GM13977 (cell line): ENCODE measurements around the gene KIAA0825.

Experiments
- DNase-seq: peaks from one replicate; pipeline ENCODE4 v3.0.0; 2012; ENCODE audit warnings: low spot score
- in situ Hi-C: fragments of 300-500 bp; cut with MboI; formaldehyde crosslinking; loops from one replicate; pipeline ENCODE4 v1.12.0; 2022; ENCODE audit warnings: low sequenced_read_pairs, low pct_unique_long_range_greater_than_20kb, mixed read lengths, inconsistent platforms; ENCODE audit not compliant: unreplicated experiment
- TF ChIP-seq, protein P1 (sequence below): IDR thresholded peaks from 2 replicates; pipeline ENCODE4 v1.5.1; 2012; ENCODE audit warnings: mild to moderate bottlenecking, control low read depth; ENCODE audit not compliant: insufficient read depth; ENCODE audit errors: extremely low read depth, missing control alignments

KIAA0825 gene

DNA sequence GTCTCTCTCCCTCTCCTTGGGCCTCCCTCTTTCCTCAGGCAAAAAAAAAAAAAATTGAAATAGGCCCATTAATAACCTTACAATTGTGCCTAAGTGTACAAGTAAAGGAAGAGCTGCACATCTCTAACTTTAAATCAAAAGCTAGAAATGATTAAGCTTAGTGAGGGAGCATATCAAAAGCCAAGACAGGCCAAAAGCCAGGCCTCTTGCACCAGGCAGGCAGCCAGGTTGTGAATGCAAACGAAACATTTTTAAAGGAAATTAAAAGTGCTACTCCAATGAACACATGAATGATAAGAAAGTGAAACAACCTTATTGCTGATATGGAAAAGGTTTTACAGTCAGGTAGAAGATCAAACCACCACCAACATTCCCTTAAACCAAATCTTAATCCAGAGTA lies 383.4 kb downstream of the KIAA0825 start:
- DNase-seq: no peak
- in situ Hi-C loops: no loop called here
- TF ChIP-seq, protein P1, sequence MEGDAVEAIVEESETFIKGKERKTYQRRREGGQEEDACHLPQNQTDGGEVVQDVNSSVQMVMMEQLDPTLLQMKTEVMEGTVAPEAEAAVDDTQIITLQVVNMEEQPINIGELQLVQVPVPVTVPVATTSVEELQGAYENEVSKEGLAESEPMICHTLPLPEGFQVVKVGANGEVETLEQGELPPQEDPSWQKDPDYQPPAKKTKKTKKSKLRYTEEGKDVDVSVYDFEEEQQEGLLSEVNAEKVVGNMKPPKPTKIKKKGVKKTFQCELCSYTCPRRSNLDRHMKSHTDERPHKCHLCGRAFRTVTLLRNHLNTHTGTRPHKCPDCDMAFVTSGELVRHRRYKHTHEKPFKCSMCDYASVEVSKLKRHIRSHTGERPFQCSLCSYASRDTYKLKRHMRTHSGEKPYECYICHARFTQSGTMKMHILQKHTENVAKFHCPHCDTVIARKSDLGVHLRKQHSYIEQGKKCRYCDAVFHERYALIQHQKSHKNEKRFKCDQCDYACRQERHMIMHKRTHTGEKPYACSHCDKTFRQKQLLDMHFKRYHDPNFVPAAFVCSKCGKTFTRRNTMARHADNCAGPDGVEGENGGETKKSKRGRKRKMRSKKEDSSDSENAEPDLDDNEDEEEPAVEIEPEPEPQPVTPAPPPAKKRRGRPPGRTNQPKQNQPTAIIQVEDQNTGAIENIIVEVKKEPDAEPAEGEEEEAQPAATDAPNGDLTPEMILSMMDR: no peak

DNA sequence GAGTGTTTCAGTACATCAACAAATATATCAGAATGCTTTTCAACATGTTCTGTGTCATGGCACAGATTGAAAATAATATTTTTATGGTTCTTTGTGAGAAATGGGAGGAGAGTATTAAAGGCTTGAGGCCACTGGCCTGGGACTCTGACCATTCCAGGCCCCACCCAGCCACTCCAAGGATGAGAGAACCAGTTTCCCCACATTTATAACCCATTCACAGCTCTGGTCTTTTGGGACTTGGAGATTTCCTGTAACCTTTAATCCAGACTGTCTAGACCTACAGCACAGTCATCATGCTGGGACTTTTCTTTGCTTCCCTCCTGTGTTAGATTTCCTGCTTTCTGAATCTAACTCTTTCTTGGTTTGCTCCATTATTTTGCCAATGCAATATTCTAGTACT lies 389.6 kb downstream of the KIAA0825 start:
- in situ Hi-C loops: no loop called here
- TF ChIP-seq, protein P1: no peak
- DNase-seq: no peak

DNA sequence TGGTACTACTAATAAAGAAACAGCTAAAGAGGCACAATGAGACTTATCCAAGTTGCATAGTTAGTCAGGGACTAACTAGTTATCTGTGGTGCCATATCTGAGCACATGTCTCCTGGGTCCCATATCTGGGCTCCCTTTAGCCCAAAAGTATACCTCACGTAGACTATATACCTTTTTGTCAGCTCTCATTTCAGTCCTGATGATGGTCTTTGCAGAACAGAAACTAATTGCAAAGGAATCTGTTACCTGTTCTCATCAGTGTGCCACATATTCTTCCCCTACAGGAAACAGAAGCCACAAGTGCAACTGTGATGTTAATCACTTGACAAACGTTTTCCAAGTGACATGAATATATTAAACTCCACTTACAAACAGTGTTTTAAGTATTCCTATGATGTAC lies 395.2 kb downstream of the KIAA0825 start:
- no peak for DNase-seq
- TF ChIP-seq, protein P1: no peak
- in situ Hi-C loops: no loop called here

DNA sequence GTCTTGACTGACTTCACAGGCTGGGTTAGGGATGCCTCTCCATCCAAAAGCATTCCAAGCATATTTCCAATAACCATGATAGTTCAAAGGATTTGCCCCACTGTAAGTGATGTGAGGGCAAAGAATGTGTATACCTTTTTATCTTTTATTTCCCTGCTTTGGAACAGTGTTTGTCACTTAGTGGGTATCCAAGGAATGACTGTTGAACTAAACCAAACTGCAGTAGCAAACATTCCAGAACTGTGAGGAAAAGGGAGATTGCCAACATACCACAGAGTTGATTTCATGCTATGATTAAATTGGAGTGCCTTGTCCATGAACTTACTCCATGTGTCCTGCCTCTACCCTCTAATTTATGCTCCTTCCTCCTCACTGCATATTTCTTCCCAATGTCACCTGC lies 400.0 kb downstream of the KIAA0825 start:
- no peak for DNase-seq
- TF ChIP-seq, protein P1: no peak
- in situ Hi-C loops: no loop called here

DNA sequence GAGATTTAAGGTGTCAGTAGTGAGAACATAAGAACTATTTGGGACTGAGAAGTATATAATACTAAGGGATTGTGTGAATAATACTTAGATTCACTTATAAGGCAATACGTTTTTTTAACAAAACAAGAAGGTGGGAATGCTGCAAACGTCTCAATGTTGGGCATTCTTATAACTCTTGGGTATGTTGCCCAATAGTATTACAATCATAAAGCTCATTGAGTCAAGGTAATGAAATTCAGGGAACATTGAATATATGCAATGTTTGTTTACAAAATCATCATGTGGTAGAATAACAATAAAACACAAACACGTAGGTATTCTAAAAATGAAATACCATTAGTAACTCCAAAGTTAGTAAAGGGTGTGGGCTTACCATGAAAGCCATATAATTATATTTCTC lies 400.7 kb downstream of the KIAA0825 start:
- TF ChIP-seq, protein P1: no peak
- in situ Hi-C loops: no loop called here
- no peak for DNase-seq

DNA sequence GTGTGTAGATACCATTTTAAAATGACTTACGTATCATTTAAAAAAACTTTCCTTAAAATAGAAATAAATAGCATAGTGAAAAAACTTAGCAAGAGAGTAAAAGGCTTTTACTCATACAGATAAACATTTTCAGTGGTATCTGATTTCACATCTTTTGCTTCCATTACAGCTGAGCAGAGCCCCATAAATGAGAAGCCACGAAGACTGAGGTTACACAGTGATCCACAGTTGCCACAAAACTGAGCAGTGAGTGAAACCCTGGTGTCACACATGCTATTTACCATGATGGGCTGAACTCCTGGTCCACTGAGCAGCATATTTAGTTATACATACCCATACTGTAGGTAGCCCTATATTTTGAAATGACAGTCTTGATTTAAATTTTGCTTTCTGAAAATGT lies 401.2 kb downstream of the KIAA0825 start:
- TF ChIP-seq, protein P1: no peak
- DNase-seq: no peak
- in situ Hi-C loops: no loop called here

DNA sequence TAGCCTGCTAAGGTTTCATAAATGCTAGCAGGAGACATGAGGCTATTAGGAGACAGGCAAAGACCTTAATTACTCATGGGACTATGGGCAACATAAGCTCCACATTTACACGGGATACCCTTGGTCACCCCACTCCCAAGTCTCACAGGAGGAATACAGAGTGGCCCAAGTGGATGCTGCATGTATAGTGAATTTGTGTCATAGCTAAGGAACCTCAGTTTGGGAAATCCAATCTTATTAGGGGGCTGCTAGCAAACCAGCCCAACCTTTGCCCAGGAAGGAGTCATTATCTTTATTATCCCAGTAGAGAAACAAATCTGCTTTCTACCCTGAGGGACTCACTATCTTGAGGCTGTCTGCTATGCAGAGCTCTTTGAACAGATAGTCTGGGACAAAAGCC lies 405.9 kb downstream of the KIAA0825 start:
- in situ Hi-C loops: no loop called here
- TF ChIP-seq, protein P1: no peak
- no peak for DNase-seq
